HCT116 (cell line): ENCODE results near the gene SRF. TPM values are rescaled to one million over a fixed set of nuclear protein-coding genes. Genes with fewer than 3 reads are reported as not detected.

Source experiments
- ATAC-seq: fragments of 200-7000 bp; cut with Tn5 transposase; 2 replicates; pipeline ENCODE4 v1.9.1; 2020; ENCODE audit warnings: mild to moderate bottlenecking, moderate library complexity
- BruUV-seq: library from RNA; stranded (reverse); fragments of 400-500 nt; replicated peaks from 2 replicates; lab custom pipeline; 2021; lab: Mats Ljungman, UMichigan
- CTCF ChIA-PET: fragments of 300-600 bp; sonication (Branson Sonifier 250); formaldehyde crosslinking; loops from one replicate; lab custom pipeline; 2021; ENCODE audit warnings: antibody characterized with exemption; lab: Charles Lee
- POLR2A ChIA-PET: fragments of 300-600, 350-600 bp; sonication (Branson Sonifier 250); formaldehyde crosslinking; loops from one replicate; lab custom pipeline; 2021; ENCODE audit warnings: antibody characterized with exemption; lab: Charles Lee
- RAD21 ChIA-PET, 2 experiments: fragments of 300-600 bp; sonication (Branson Sonifier 250); formaldehyde crosslinking; loops; one replicate each; lab custom pipeline; 2023; ENCODE audit warnings: low total read pairs in 2 of 2; ENCODE audit not compliant: uncharacterized antibody in 2 of 2, unreplicated experiment in 2 of 2, low non-redundant PET in 1 of 2; lab: Charles Lee
- DNase-seq: peaks from one replicate; pipeline ENCODE4 v3.0.0-alpha.2; 2010; ENCODE audit warnings: low read depth, low spot score
- H2AFZ ChIP-seq: fragments of 200-600 bp; shearing (Covaris generic), sonication (generic); 2 replicates; pipeline ENCODE4 v1.6.1; 2017; ENCODE audit warnings: low read depth, mixed run types, mixed read lengths, antibody characterized with exemption, low read length; ENCODE audit not compliant: poor library complexity, severe bottlenecking
- H3K27ac ChIP-seq: 2 replicates; pipeline ENCODE4 v1.5.1; 2012; ENCODE audit warnings: low read depth, low read length
- H3K27me3 ChIP-seq: fragments of 200-600 bp; sonication (generic); 2 replicates; pipeline ENCODE4 v1.6.1; 2016; ENCODE audit warnings: mixed run types, low read length, mixed read lengths; ENCODE audit not compliant: insufficient read depth
- H3K36me3 ChIP-seq, 2 experiments: fragments of 200-500 bp in 1 of 2; fragments of 200-600 bp in 1 of 2; sonication (Bioruptor generic) in 1 of 2; sonication (generic) in 1 of 2; 2 replicates each; pipeline versions ENCODE4 v1.5.1 to v1.6.1; 2014 to 2016; ENCODE audit warnings: low read length in 2 of 2, inconsistent platforms in 1 of 2, mixed read lengths in 1 of 2, mixed run types in 1 of 2; ENCODE audit not compliant: insufficient read depth in 2 of 2, control insufficient read depth in 1 of 2
- H3K4me1 ChIP-seq, 2 experiments: fragments of 200-600 bp in 1 of 2; sonication (generic) in 1 of 2; 2 replicates each; pipeline versions ENCODE4 v1.5.1 to v1.6.1; 2012 to 2017; ENCODE audit warnings: low read length in 2 of 2, inconsistent platforms in 1 of 2, mild to moderate bottlenecking in 1 of 2, mixed read lengths in 1 of 2, mixed run types in 1 of 2, moderate library complexity in 1 of 2; ENCODE audit not compliant: insufficient read depth in 2 of 2, control insufficient read depth in 1 of 2
- H3K4me2 ChIP-seq: fragments of 200-600 bp; sonication (generic); 2 replicates; pipeline ENCODE4 v1.6.1; 2017; ENCODE audit warnings: mixed run types, low read length, mixed read lengths
- H3K4me3 ChIP-seq, 2 experiments: fragments of 200-600 bp in 1 of 2; sonication (generic) in 1 of 2; replicated peaks in 1 of 2; 2 replicates each; pipeline ENCODE4 v1.5.1; 2011 to 2016; ENCODE audit warnings: low read length in 2 of 2, control low read depth in 1 of 2, low read depth in 1 of 2, mild to moderate bottlenecking in 1 of 2, mixed read lengths in 1 of 2, mixed run types in 1 of 2
- H3K79me2 ChIP-seq: fragments of 200-600 bp; sonication (generic); 2 replicates; pipeline ENCODE4 v1.6.1; 2017; ENCODE audit warnings: mild to moderate bottlenecking, mixed run types, low read length, moderate library complexity, mixed read lengths; ENCODE audit not compliant: insufficient read depth
- H3K9ac ChIP-seq: fragments of 200-600 bp; sonication (generic); 2 replicates; pipeline ENCODE4 v1.6.1; 2016; ENCODE audit warnings: low read length, mixed read lengths
- H3K9me2 ChIP-seq: fragments of 200-600 bp; sonication (generic), shearing (Covaris generic); 2 replicates; pipeline ENCODE4 v1.6.1; 2017; ENCODE audit warnings: mixed run types, mild to moderate bottlenecking, moderate library complexity; ENCODE audit not compliant: insufficient read depth
- H3K9me3 ChIP-seq, 2 experiments: fragments of 200-500 bp in 1 of 2; fragments of 200-600 bp in 1 of 2; sonication (Bioruptor generic) in 1 of 2; sonication (generic) in 1 of 2; 2 replicates each; pipeline ENCODE4 v1.6.1; 2014 to 2017; ENCODE audit warnings: low read length in 2 of 2, mixed read lengths in 2 of 2, inconsistent platforms in 1 of 2, low read depth in 1 of 2, mild to moderate bottlenecking in 1 of 2, mixed run types in 1 of 2, moderate library complexity in 1 of 2; ENCODE audit not compliant: control insufficient read depth in 1 of 2, insufficient read depth in 1 of 2
- H4K20me1 ChIP-seq: fragments of 200-600 bp; sonication (generic), shearing (Covaris generic); 2 replicates; pipeline ENCODE4 v1.6.1; 2017; ENCODE audit warnings: mixed run types, mild to moderate bottlenecking, moderate library complexity; ENCODE audit not compliant: insufficient read depth
- CEBPB ChIP-seq: IDR thresholded peaks from 2 replicates; pipeline ENCODE4 v1.6.1; 2012; ENCODE audit warnings: low read depth
- CTCF ChIP-seq, 3 experiments: fragments of 200-600 bp in 1 of 3; sonication (generic) in 1 of 3; IDR thresholded peaks in 2 of 3; conservative IDR thresholded peaks in 1 of 3; 2 replicates each; pipeline ENCODE4 v1.5.1; 2012 to 2017; ENCODE audit warnings: low read depth in 2 of 3, low read length in 2 of 3, antibody characterized with exemption in 1 of 3, borderline replicate concordance in 1 of 3, control low read depth in 1 of 3, mild to moderate bottlenecking in 1 of 3, mixed read lengths in 1 of 3, mixed run types in 1 of 3, moderate library complexity in 1 of 3; ENCODE audit not compliant: insufficient read depth in 1 of 3
- ELF1 ChIP-seq: IDR thresholded peaks from 2 replicates; pipeline ENCODE4 v1.6.1; 2012; ENCODE audit warnings: low read depth, borderline replicate concordance
- EZH2phosphoT487 ChIP-seq: fragments of 200-600 bp; IDR thresholded peaks from 2 replicates; pipeline ENCODE4 v1.6.1; 2018; ENCODE audit warnings: antibody characterized with exemption, borderline replicate concordance
- POLR2A ChIP-seq: IDR thresholded peaks from 2 replicates; pipeline ENCODE4 v1.7.0; 2011; ENCODE audit warnings: borderline replicate concordance; ENCODE audit not compliant: insufficient read depth, insufficient read length; ENCODE audit errors: extremely low read depth
- RAD21 ChIP-seq: IDR thresholded peaks from 2 replicates; pipeline ENCODE4 v1.6.1; 2012; ENCODE audit warnings: low read depth, mild to moderate bottlenecking
- REST ChIP-seq: IDR thresholded peaks from 2 replicates; pipeline ENCODE4 v1.6.1; 2012; ENCODE audit warnings: low read depth
- SP1 ChIP-seq: IDR thresholded peaks from 2 replicates; pipeline ENCODE4 v1.6.1; 2012; ENCODE audit warnings: low read depth
- SRF ChIP-seq: IDR thresholded peaks from 2 replicates; pipeline ENCODE4 v1.6.1; 2012; ENCODE audit warnings: low read depth
- YY1 ChIP-seq: IDR thresholded peaks from 2 replicates; pipeline ENCODE4 v1.6.1; 2011; ENCODE audit warnings: low read length, low read depth, moderate library complexity, mild to moderate bottlenecking; ENCODE audit not compliant: insufficient replicate concordance; ENCODE audit errors: extremely low read depth
- ZFX ChIP-seq: fragments of 450-650 bp; IDR thresholded peaks from 2 replicates; pipeline ENCODE4 v1.6.1; 2017
- ZNF274 ChIP-seq: fragments of 200-500 bp; sonication (Bioruptor generic); IDR thresholded peaks from 2 replicates; pipeline ENCODE4 v1.6.1; 2014; ENCODE audit warnings: mild to moderate bottlenecking, low read depth, low read length, inconsistent platforms
- intact Hi-C: fragments of 100-400 bp; cut with micrococcal nuclease; formaldehyde crosslinking; loops from 2 replicates; pipeline ENCODE4 v1.10.0; 2022
- total RNA-seq: library from RNA; stranded (reverse); gene quantifications from one replicate; pipeline ENCODE4 v1.2.1, GENCODE V29; 2021; ENCODE audit not compliant: unreplicated experiment

SRF gene
- total RNA-seq, 1 experiment from 2014 or later, result 28.1 TPM

GRCh38 chr6:43219119-43219518, 48.0 kb downstream of the SRF start:
- no peak for TF ChIP-seq REST
- TF ChIP-seq POLR2A, result no peak
- TF ChIP-seq SRF, result no peak
- no peak for TF ChIP-seq SP1
- no peak for TF ChIP-seq YY1
- no peak for TF ChIP-seq RAD21
- no peak for TF ChIP-seq EZH2phosphoT487
- no peak for TF ChIP-seq ZNF274
- TF ChIP-seq ELF1, result no peak
- no peak for TF ChIP-seq CEBPB
- TF ChIP-seq CTCF (IDR thresholded peaks at IDR 0.05 in 2 of 3, conservative IDR thresholded peaks at IDR 0.05 in 1 of 3; ENCODE audit: borderline replicate concordance in 1 of 3, insufficient read depth in 1 of 3, low read depth in 2 of 3, low read length in 2 of 3), result no peak
- no peak for TF ChIP-seq ZFX
- Histone ChIP-seq H3K36me3 (peaks cover 0 to 3% of the 10 kb centered on the region in 2 experiments; a peak in 1 of 4 replicates), H3K27me3 (no peaks in the 10 kb centered on the region), H3K27ac (no peak overlapping the region), H3K4me2 (no peak overlapping the region), H3K4me3 (no peak overlapping the region), H2AFZ (no peak overlapping the region), H3K9me2 (no peaks in the 10 kb centered on the region), H3K9me3 (no peaks in the 10 kb centered on the region), H4K20me1 (no peaks in the 10 kb centered on the region), H3K79me2 (no peaks in the 10 kb centered on the region), H3K4me1 (no peaks in the 10 kb centered on the region), H3K9ac (no peak overlapping the region)
- ChIA-PET POLR2A (no interaction called here), RAD21 (no interaction called here), CTCF (no interaction called here)
- DNase-seq (no peak), ATAC-seq (no peak)
- BruUV-seq, result no TSS peak
- intact Hi-C loops, result no loop called here
